ENCODE measurements around the gene PCDHA1.

Gene PCDHA1

DNA sequence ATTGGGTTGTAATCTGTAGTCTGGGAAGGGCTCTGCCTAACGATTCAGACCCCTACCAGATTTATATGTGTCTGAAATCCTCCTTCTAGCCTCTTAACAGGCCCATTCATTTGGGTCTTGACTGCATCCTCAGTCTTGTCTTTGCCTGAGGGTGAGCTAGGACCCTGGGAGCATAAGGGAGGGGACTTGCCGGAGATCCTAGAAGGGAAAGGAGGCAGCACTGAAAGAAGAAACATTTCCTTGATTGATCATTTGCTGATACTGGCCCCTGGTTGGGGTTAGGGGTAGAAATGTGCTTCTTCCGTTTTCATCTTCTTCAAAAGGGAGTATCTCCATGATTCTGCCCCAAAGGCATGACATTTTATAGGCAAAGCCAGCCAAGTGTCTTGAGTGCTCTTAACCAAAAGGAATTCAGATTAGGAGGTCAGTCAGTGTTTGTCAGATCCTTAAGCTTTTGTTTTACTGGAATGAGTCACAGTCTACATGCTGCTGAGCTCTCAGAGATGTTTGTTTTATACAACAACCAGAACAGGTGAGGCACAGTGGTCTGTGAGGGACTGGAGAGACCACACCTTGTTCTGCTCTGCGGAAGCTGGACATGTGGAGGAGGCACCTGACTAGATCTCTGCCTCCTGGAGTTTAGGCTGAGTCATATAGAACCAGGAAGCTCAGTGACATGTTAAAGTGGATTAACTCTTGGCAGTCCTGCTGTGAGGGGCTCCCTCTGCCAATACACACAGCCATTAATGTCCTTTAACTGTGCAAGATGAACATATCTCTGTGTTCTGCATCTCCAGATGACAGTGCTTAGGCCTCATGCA is 218.1 kb downstream of the PCDHA1 start:
- H3K4me2 ChIP-seq (ENCODE audit: low read length): no peak overlapping the region
- no peaks in the 10 kb centered on the region for H3K27me3 ChIP-seq (ENCODE audit: control insufficient read depth, low read length)
- H3K79me2 ChIP-seq (ENCODE audit: control insufficient read depth, low read length): no peaks in the 10 kb centered on the region
- no peaks in the 10 kb centered on the region for H4K20me1 ChIP-seq (ENCODE audit: control insufficient read depth, insufficient read depth, low read depth, low read length)
- no peaks in the 10 kb centered on the region for H3K36me3 ChIP-seq (ENCODE audit: control insufficient read depth, low read length)
- no peak overlapping the region for H3K4me3 ChIP-seq (ENCODE audit: low read length)
- no peaks in the 10 kb centered on the region for H3F3A ChIP-seq (ENCODE audit: control insufficient read depth, insufficient read depth)
- H3K9me3 ChIP-seq (ENCODE audit: control insufficient read depth, insufficient read depth, low read length): no peaks in the 10 kb centered on the region
- H3K27ac ChIP-seq (ENCODE audit: low read depth, low read length): no peak overlapping the region
- no peaks in the 10 kb centered on the region for H3K9me2 ChIP-seq (replicated peaks; ENCODE audit: control insufficient read depth, low read length)
- TF ChIP-seq, protein P1, sequence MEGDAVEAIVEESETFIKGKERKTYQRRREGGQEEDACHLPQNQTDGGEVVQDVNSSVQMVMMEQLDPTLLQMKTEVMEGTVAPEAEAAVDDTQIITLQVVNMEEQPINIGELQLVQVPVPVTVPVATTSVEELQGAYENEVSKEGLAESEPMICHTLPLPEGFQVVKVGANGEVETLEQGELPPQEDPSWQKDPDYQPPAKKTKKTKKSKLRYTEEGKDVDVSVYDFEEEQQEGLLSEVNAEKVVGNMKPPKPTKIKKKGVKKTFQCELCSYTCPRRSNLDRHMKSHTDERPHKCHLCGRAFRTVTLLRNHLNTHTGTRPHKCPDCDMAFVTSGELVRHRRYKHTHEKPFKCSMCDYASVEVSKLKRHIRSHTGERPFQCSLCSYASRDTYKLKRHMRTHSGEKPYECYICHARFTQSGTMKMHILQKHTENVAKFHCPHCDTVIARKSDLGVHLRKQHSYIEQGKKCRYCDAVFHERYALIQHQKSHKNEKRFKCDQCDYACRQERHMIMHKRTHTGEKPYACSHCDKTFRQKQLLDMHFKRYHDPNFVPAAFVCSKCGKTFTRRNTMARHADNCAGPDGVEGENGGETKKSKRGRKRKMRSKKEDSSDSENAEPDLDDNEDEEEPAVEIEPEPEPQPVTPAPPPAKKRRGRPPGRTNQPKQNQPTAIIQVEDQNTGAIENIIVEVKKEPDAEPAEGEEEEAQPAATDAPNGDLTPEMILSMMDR (IDR thresholded peaks at IDR 0.05; ENCODE audit: low read depth, low read length, poor library complexity, severe bottlenecking): no peak
- no peak for TF ChIP-seq EZH2phosphoT487 (IDR thresholded peaks at IDR 0.05; ENCODE audit: borderline replicate concordance, low read length)
- H3K4me1 ChIP-seq (ENCODE audit: control insufficient read depth, low read length): no peaks in the 10 kb centered on the region

GRCh38 chr5:141007791-141008190 is 221.9 kb downstream of the PCDHA1 start:
- H3K4me2 ChIP-seq (ENCODE audit: low read length): no peak overlapping the region
- no peaks in the 10 kb centered on the region for H3K79me2 ChIP-seq (ENCODE audit: control insufficient read depth, low read length)
- no peaks in the 10 kb centered on the region for H3K9me2 ChIP-seq (replicated peaks; ENCODE audit: control insufficient read depth, low read length)
- no peaks in the 10 kb centered on the region for H3F3A ChIP-seq (ENCODE audit: control insufficient read depth, insufficient read depth)
- H3K9me3 ChIP-seq (ENCODE audit: control insufficient read depth, insufficient read depth, low read length): no peaks in the 10 kb centered on the region
- H3K27ac ChIP-seq (ENCODE audit: low read depth, low read length): no peak overlapping the region
- H3K4me3 ChIP-seq (ENCODE audit: low read length): no peak overlapping the region
- H3K36me3 ChIP-seq (ENCODE audit: control insufficient read depth, low read length): no peaks in the 10 kb centered on the region
- no peaks in the 10 kb centered on the region for H3K27me3 ChIP-seq (ENCODE audit: control insufficient read depth, low read length)
- H4K20me1 ChIP-seq (ENCODE audit: control insufficient read depth, insufficient read depth, low read depth, low read length): no peaks in the 10 kb centered on the region
- TF ChIP-seq EZH2phosphoT487 (IDR thresholded peaks at IDR 0.05; ENCODE audit: borderline replicate concordance, low read length): no peak
- TF ChIP-seq, protein P1 (IDR thresholded peaks at IDR 0.05; ENCODE audit: low read depth, low read length, poor library complexity, severe bottlenecking): no peak
- H3K4me1 ChIP-seq (ENCODE audit: control insufficient read depth, low read length): no peaks in the 10 kb centered on the region

- Histone ChIP-seq H3K4me3 (ENCODE audit: low read length) (no peak overlapping the region), H3F3A (ENCODE audit: control insufficient read depth, insufficient read depth) (no peaks in the 10 kb centered on the region), H3K79me2 (ENCODE audit: control insufficient read depth, low read length) (no peaks in the 10 kb centered on the region), H3K27ac (ENCODE audit: low read depth, low read length) (no peak overlapping the region), H4K20me1 (ENCODE audit: control insufficient read depth, insufficient read depth, low read depth, low read length) (no peaks in the 10 kb centered on the region), H3K36me3 (ENCODE audit: control insufficient read depth, low read length) (no peaks in the 10 kb centered on the region), H3K9me3 (ENCODE audit: control insufficient read depth, insufficient read depth, low read length) (no peaks in the 10 kb centered on the region), H3K4me2 (ENCODE audit: low read length) (no peak overlapping the region), H3K9me2 (replicated peaks; ENCODE audit: control insufficient read depth, low read length) (no peaks in the 10 kb centered on the region), H3K4me1 (ENCODE audit: control insufficient read depth, low read length) (no peaks in the 10 kb centered on the region), H3K27me3 (ENCODE audit: control insufficient read depth, low read length) (no peaks in the 10 kb centered on the region)
- TF ChIP-seq, protein P1 (IDR thresholded peaks at IDR 0.05; ENCODE audit: low read depth, low read length, poor library complexity, severe bottlenecking): no peak
- TF ChIP-seq EZH2phosphoT487 (IDR thresholded peaks at IDR 0.05; ENCODE audit: borderline replicate concordance, low read length): no peak
Observed at GRCh38 chr5:141010047-141010793, 224.3 kb downstream of the PCDHA1 start.

All from DOHH2 (cell line).